DMS 273 (cell line): ENCODE measurements around the gene KCTD11.
"Not testable (repeated sequence)": the region's sequence is repeated elsewhere in the genome, so short reads cannot be mapped to it uniquely, and the experiment has no call there.

Source experiments
- DNase-seq: peaks from one replicate; lab custom pipeline; 2025; ENCODE audit not compliant: unreplicated experiment; lab: John Stamatoyannopoulos, UW

KCTD11 gene

DNA sequence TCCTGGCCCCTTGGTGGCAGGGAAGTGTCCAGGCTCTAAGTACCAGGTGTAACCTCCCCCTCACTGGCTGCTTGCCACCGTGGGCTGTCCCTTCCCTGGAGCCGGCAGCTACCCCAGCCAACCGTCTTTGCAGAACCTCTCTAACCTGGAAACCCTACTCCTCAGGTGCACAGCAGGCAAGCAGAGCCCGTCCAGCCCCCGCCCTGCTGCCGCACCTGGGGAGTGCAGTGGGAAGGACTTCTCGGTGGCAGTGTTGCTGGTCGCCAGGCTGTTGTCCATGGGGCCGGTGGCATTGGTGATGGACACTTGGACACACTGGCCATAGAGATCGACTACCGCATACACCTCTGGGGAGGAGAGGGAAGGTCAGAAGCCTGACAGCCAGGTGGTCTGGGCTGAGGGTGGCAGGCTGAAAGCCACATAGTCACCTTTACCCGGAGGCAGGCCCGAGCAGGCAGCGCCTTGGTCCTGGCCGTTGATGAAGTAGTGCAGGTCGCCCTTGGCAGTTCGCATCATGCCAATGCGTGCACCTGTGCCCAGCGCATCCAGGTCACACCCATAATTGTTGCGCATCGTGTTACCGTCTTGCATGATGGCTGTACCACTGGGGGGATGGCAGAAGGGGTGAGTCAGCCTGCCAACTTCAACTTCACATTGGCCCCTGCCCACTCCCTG, 29.3 kb upstream of the KCTD11 start:
- no peak for DNase-seq

DNA sequence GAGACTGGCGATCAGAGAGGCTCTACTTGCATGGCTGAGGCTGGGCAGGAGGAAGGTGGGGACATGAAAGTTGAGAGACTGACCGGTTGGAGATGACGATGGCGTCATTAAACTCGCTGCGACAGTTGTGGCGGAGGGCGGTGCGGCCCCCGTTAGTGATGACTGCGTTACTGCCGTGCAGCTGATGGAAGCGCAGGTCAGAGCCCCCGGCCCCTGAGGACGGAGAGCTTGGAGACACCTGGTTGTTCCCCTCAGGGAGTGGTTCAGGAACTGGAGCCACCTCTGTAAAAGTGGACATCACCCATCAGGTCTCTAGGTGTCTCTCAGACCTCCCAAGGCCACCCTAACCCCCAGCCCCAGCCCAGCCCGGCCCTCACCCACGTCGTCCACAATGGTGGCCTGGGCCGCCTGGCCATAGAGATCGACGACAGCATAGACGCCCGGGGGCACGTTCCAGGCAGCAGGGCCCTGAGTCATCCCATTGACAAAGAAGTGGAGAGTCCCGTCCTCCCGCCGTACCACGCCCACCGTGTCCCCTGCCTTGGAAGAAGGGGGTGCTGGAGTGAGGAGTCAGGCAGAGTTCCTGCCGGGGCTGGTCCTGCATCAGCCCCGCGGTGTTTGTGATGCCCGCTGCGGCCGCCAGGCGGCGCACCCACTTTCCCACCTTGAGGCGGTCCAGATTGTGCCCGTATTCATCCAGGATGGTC, 28.1 kb upstream of the KCTD11 start:
- DNase-seq = peak; percentile 41

DNA sequence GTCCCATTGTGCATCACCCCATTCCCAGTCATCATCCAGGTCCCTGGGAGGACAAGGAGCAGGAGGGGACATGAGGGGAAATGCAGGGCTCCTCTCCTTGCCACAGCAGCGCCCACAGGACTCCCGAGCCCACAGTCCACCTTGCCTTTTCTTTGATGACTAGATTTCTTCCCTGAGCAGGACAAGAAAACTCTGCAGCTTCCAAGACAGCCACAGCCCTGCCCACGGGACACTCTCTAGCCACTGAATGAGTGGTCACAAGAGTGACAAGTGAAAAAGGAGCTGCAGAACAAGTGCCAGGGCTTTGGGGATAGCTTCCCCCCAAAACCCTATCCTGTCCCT, 27.6 kb upstream of the KCTD11 start:
- DNase-seq = no peak

DNA sequence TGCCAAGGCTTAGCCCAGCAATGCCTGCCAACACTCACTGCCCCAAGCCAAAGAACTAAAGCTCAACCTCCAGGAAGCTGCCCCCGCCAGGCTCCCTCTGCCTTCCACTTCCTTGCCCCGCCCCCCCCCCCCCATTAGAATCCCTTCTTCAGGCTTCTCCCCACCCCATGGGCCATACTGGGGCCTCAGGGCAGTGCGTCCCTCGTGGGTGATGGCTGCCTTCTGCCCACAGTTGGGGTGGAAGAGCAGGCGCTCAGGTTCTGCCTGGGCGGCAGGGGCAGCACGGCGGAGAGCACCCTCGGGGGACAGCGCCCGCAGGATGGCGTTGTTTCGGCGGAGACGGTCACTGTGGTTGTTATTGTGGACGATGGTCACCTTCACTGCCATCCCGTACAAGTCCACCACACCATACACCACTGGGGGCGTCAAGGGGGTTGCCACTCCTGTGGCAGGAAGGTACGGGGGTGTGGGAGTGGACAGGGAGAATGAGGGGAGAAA, 26.9 kb upstream of the KCTD11 start:
- DNase-seq = no peak

DNA sequence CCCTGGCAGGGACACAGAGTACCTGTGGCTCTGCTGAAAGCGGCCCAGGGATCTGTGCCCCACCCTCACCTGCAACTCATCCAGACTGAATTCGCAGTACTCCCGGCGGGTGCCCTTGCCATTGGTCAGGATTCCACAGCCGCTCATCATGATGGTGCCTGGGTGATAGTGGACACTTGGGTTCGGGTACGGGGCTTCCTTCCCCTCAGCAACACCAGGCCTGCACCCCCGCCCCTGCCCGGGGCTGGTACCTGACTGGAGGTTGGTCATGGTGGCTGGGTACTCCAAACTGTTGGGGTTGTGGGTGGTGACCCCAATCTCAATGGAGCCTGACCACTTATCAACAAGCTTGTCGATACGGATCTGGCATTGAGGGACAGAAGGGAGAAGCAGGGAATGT, 25.8 kb upstream of the KCTD11 start:
- DNase-seq = no peak

DNA sequence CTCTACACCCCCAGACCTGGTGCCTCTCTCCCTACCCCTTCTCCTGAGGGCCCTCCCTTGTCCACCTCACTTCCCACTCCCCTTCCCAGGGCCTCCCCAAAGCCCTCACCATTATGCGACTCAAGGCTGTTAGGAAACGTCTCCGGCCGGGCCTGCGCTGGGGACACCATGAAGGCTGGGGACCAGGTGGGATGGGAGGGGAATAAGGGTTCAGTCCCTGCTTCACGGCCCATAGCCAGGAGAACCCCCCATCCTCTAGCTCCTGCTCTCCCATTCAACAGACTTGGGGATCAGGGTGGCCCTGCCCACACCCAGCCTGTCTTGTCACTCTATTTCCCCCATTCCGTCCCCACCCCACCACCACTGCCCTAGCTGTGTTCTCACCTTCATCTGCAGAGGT, 24.9 kb upstream of the KCTD11 start:
- no peak for DNase-seq

DNA sequence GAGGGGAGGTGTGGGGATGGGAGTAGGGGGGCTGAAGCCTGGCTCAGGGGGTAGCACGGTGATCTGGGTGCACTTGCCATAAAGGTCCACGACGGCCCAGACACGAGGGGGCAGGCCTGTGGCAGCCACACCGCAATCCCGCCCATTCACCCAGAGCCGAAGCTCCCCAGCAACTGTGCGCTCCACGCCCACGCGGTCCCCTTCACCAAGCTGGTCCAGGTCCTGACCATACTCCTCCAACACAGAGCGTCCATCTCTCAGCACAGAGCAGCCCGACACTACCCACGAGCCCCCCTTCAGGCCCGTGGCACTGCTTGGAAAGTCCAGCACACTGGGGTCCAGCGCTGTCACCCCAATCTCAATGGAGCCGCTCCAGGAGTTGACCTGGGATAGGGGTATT, 24.5 kb upstream of the KCTD11 start:
- DNase-seq = no peak

DNA sequence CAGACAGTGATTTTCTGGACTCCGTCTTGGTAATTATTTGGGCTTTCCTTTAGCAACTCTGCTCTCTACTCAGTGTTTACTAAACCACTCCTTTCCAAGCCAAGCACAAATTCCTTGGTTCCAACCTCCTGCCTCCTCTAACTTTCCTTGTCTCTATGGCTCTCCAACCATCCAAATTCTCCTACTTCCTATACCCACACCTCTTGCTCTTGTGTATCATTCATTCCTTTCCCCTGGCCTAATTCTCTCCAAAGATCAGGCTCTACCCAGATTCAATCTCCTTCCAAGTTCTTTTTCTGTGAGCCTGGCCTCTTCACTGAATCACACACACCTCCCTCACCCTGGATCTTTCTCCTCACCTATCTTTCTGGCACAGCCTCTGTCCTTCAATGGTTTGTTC, 24.0 kb upstream of the KCTD11 start:
- no peak for DNase-seq

DNA sequence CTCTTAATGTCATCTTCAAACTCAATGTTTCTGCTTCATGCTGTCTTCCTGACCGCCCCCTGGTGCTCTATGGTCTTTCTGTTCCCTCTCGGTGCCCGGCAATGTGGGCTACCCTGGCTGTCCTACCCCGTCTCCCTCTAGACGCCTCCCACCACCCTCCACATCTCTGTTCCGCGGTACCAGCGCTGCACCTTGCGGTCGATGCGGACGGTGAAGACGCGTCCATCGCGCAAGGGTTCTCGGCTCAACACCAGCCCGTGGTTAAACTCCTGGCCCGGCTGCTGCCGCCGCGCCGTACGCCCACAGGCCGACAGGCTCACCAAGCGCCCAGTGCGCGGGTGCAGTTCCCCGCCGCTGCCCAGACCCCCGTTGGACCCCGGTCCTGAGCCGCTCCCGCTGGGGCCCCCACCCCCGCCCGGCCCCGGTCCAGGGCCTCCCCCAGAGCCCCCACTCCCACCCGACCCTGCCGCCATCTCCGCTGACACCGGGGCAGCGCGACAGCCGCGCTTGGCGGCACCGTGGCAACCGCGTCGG, 23.1 kb upstream of the KCTD11 start, which contains the start of gene NEURL4:
NEURL4 (minus strand) TSS at position 496 of the 534 bp plus-strand sequence; CDS start at position 473, 23 bp downstream.
- DNase-seq = peak; percentile 63

DNA sequence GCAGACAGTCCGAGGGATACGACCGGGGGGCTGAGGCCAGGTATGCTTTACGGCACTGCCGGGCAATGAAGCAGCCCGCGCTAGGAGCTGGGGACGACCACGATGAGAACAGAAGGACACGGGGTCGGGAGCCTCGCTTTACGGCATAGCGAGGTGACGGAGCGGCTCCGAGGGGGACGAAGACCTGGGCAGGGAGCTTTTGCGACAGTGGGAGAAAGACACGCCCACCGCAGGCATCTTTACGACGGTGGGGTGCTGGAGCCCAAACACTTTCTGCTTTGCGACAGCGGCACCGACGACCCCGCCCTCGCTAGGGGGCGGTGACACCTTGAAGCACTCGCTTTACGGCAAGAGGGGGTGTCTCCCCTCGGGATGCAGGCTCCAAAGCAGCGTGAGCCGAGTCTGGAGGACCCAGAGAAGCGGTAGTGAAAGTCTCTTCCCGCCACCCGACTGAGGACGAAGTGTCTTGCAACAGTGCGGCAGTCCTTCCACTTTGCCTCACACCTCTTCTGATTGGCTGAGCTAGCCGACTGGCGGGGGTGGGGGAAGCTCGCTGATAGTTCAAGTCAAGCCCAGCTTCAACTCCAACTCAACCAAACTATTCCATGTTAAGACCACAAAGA, 22.5 kb upstream of the KCTD11 start:
- DNase-seq = peak; percentile 98

DNA sequence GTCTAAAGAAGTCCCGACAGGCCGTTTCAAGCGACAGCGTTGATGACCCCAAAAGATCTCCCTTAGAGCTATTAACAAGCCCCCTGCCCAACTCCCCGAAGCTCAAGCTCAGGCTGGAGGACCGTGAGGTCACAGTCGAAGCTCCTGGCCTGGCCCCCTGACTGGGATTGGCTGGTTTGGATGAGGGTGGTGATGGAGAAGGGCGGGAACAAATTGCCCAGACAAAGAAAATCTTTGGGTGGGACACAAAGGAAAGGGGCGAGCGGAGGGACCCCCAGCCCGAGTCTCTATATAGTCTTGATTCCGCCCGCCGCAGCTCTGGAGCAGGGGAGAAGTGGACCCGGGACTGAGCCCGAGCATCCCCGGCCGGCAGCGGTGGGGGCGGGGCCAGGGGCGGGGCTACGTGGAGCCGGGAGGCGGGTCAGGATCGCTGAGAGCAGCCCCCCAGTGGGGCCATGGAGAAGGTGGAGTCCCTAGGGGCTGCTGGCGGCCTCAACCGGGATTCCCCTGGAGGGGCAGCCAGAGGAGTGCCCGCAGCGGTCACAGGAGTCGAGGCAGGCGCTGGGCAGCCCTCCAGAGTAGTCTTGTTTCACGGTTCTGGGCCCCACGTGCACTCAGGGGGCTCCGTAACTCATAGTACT, 21.8 kb upstream of the KCTD11 start:
- DNase-seq = peak; percentile 84

DNA sequence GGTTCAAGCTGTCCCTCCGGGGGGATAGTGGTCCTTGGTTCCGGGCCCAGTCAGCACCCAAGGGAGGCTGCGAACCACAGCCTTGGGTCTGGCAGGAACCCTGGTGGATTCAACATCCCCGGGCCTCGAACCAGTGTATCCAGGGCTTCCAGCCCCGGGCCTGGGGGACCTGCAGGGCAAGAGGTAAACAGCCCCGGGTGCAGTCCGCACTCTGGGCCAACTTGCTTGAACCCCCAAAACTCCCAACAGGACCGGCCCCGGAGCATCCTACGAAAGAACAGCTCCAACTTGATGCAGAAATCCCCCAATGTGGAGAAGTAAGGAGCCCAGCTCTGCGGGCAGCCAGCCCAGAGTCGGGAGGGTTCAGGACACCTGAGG, 21.3 kb upstream of the KCTD11 start:
- DNase-seq = no peak

DNA sequence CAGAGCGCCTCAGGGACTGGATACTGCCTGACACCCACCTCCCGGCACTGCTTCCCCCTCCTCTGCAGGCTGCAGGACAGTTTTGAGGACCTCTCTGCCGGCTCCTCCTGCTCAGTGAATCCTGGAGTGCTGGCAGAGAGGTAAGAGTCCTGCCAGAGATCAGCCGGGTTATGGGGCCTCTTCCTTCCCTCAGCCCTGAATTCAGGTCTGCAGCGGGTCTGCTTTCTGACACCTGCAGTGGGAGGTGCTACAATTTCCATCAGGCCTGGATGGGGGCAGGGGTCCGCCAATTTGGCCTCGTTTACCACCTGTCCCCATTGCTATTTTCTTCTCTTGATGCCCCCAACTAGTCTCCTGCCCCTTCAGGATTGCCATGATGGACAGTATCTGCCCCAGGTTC, 19.9 kb upstream of the KCTD11 start:
- DNase-seq = no peak

DNA sequence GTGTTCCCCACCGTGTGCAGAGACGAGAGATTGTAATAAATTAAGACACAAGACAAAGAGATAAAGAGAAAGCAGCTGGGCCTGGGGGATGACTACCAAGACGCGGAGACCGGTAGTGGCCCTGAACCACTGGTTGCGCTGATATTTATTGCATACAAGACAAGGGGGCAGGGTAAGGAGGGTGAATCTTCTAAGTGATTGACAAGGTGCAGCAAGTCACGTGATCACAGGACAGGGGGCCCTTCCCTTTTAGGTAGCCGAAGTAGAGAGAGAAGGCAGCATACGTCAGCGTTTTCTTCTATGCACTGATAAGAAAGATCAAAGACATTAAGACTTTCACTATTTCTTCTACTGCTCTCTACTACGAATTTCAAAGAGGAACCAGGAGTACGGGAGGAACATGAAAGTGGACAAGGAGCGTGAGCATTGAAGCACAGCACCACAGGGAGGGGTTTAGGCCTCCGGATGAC, 19.3 kb upstream of the KCTD11 start:
- not testable (repeated sequence) for DNase-seq

DNA sequence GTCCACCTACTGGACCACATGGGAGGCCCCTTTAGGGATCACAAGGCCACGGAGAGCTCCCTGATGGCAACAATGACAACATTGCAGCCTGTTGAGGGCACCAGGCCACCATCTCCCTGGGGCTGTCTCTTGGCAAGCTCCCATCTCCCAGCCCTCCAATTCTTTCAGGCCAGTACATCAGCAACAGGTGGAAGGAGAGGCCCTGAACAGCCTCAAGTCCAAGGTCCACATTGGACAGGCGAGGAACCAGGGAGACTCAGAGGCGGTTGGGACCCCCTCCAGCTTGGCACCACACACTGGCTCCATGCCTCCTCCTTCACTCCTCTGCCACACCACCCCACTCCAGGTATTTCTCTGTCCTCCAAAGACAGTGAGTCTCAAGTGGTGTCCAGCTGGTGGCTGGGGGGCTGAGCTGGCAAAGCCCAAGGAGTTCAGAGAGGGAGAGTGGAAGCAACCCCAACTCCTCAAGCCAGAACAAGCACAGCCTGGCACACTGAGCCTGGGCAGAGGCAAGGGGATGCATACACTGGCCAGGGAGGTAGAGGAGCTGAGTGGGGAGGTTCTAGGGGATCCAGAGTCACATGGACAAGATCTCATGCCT, 16.9 kb upstream of the KCTD11 start:
- DNase-seq = no peak

DNA sequence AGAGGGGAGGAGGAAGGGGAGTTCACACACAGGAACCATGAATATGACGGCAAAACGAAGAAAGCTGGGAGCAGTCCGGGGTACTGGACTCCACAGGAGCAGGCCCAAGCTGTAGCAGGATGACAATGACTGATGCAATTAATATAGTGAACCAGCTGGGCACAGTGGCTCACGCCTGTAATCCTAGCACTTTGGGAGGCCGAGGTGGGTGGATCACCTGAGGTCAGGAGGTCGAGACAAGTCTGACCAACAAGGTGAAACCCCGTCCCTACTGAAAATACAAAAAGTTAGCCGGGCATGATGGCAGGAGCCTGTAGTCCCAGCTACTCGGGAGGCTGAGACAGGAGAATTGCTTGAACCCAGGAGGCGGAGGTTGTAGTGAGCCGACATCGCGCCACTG, 16.2 kb upstream of the KCTD11 start:
- DNase-seq = not testable (repeated sequence)

DNA sequence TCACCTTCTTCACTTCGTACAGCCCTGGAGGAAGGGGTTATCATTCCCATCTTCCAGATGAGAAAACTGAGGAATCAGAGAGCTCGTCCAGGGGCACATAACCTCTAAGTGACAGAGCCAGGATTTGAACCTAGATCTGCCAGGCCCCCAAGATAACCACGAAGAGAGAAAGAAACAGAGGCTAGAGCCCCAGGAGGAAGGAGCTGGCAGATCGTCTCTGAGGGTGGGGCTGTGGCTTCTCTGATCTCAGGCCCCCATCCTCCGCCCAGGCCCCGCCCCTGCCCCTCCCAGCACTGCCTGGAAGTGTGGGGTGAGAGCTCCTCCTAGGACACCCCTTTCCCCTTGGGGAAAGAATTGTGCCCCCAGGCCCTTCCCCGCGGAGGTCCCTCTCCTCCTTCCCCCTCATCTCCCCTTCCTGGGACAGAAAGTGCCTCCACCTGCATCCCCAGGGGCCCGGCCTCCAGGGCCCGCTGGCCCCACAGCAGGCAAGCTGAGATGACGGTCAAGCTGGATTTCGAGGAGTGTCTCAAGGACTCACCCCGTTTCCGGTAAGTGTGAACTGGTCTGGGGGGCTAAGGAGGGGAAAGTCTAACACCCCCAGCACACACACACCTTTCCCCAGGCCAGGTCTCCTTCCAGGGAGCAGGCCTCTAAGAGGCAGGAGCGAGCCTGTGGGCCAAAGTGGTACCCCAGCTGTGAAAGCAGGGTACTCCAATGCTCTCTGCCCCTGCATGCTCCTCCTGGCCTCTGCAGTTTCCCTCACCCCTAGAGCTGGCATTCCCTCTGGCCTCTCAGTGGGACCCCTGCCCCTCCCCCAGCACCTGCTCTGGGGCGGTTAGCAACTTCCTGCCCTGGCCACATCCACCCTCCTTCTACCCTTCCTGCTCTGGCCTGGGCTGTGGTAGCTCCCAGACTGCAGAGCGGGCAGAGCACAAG, 15.5 kb upstream of the KCTD11 start, which contains the start of gene ACAP1:
ACAP1 (plus strand) TSS at position 290 of the 936 bp plus-strand sequence; CDS start at position 496, 206 bp downstream.
- no peak for DNase-seq

DNA sequence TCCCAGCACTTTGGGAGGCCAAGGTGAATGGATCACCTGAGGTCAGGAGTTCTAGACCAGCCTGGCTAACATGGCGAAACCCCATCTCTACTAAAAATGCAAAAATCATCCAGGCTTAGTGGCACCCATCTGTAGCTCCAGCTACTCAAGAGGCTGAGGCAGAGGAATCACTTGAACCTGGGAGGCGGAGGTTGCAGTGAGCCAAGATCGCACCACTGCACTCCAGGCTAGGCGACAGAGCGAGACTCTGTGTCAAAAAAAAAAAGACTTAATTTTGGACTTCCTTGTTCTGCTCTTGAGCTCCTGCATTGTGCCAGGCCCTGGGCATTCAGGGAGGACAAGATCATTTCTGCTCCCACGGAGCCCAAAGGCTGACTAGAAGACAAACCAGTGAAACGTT, 14.4 kb upstream of the KCTD11 start:
- DNase-seq = not testable (repeated sequence)

DNA sequence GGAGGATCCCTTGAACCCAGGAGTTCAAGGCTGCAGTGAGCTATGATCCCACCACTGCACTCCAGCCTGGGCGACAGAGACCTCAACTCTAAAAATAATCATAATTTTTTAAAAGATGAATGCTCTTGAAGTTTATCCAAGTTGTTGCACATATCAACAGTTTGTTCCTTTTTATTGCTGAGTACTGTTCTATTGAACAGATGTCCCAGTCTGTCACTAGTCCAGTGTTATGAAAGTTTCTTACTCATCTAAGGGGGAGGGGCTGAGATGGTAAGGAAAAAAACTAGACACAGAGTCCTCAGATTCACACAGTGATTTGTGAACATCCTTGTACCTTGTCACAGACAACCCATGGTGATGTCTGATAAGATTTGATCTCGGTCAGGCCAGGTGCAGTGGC, 11.8 kb upstream of the KCTD11 start:
- DNase-seq = peak; percentile 17

DNA sequence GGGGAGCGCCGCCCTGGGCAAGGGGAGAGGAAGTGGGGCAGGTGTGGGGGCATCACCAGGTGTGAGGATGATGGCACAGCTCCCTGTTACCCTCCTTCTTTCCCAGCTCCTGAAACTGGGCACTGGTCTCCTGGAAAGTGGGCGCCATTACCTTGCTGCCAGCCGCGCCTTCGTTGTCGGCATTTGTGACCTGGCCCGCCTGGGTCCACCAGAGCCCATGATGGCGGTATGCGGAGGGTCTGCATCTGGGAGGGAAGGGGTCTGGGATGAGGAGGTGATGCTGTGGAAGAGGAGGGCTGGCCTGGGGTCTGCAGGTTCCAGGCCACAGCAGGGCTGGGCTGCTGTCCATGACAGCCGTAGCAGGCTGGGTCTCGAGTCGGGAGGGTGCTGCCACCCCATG, 10.1 kb upstream of the KCTD11 start:
- DNase-seq = no peak
